GM10266 (cell line): ENCODE measurements around the gene FGGY.
"Not testable (repeated sequence)": the region's sequence is repeated elsewhere in the genome, so short reads cannot be mapped to it uniquely, and the experiment has no call there.

Experiments
- DNase-seq: peaks from one replicate; pipeline ENCODE4 v3.0.0; 2012; ENCODE audit errors: extremely low spot score
- CTCF ChIP-seq: IDR thresholded peaks from 2 replicates; pipeline ENCODE4 v1.5.1; 2012; ENCODE audit warnings: mild to moderate bottlenecking, low read depth; ENCODE audit not compliant: control insufficient read depth, insufficient read depth; ENCODE audit errors: missing control alignments

Gene FGGY

GRCh38 chr1:59485171-59485570 lies 188.3 kb downstream of the FGGY start:
- DNase-seq, result no peak
- no peak for TF ChIP-seq CTCF

GRCh38 chr1:59485949-59486348 lies 189.1 kb downstream of the FGGY start:
- no peak for TF ChIP-seq CTCF
- no peak for DNase-seq

GRCh38 chr1:59486615-59487014 lies 189.7 kb downstream of the FGGY start:
- no peak for DNase-seq
- TF ChIP-seq CTCF, result no peak

- no peak for DNase-seq
- TF ChIP-seq CTCF, result no peak
Observed at GRCh38 chr1:59487335-59488031, 190.6 kb downstream of the FGGY start.

GRCh38 chr1:59492500-59492899 lies 195.6 kb downstream of the FGGY start:
- TF ChIP-seq CTCF, result no peak
- DNase-seq, result no peak

- no peak for TF ChIP-seq CTCF
- no peak for DNase-seq
Observed at GRCh38 chr1:59494145-59494833, 197.4 kb downstream of the FGGY start.

- not testable (repeated sequence) for DNase-seq
Observed at GRCh38 chr1:59496156-59496555, 199.3 kb downstream of the FGGY start.
